ENCODE measurements around the gene MLLT10.

Gene MLLT10

DNA sequence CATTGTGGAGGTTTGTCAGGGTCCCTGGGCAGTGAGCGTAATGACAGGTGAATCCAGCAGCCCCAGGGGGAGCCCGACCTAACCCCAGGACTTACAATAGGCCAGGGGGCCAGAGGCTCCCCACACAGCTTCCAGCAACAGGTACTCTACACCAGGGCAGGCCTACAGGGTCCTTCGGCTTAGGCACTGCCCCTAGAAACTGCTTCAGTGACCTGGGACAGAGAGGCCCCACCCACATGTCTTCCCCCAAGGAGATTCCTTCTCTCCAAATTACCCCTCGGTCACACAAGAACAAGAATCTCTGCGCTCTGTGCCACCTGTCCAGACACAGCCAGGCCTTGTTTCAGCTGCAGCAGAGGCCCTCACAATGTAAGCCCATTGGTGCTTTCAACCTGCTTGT is 32.9 kb upstream of the MLLT10 start:
- DNase-seq = no peak

DNA sequence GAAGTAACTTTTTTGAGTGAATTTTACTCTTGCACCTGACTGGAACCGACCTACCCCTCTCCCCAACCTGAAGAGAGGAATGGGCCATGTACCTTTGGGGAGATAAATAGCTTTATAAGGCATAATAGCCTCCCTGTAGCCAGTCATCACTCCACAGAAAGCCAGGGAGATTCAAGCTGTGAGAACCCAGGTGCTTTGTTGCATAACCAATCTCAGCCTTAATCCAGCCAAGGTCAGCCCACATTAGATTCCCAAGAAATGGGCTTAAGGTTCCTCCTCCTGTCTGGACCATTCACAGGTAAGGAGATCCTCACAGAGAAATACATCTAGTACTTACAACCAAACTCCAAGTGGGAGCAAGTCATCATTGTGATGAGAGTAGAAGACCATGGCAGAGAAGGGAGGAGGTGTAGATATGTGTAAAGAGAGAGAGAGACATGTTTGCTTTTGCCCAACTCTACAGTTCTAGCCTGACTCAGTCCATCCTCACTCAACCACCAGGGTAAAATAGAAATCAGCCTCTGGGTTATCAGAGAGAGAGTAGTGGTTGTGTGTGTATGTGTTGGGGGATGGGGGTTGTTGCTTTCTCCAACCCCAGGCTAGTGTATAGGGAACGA is 32.2 kb upstream of the MLLT10 start:
- no peak for DNase-seq

- DNase-seq = no peak
Observed at GRCh38 chr10:21502348-21502740, 31.7 kb upstream of the MLLT10 start.

DNA sequence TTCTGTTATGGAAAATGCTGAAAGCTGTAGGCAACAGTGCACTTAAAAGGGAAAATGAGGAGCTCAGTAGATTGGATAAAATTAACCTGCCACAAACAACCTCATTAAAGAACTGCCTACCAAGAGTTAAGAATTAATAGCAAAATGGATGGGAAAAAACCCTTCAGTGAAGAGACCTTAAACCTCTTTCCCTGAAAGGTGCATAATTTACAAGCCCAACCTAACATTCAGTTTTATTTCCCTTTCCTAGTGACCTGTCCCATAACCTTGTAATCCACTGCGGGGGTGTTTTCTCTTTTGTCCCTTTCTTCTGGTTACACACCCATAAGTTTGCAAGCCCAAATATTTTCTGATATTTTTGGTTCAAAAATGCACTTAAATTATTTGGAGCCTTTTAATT is 30.5 kb upstream of the MLLT10 start:
- no peak for DNase-seq

DNA sequence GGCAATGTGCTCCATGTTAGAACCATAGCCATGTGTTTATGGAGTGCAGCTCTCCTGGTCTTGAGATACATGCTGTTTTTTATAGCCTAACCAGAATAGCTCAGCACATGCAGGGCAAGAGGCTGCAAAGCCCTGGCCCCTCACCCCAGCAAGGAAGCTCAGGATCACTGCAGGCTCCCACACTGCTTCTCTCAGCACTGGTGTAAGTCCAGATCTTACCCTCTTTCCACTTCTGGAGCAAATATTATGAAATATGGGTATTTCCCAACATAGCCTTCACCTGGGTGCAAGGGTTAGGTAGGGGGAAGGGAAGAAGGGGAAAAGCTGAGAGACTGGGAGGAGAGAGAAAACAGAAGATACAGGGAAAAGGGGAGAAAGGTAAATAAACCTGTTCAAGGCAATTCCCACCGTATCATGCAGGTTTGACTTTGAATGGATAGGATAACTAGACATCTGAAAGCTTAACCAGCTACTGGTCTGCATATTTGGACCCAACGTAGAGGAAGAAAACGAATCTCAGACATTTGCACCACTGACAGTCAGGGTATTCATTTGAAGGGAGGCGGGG is 28.2 kb upstream of the MLLT10 start:
- DNase-seq = no peak

- DNase-seq = no peak
Observed at GRCh38 chr10:21506351-21506750, 27.7 kb upstream of the MLLT10 start.

DNA sequence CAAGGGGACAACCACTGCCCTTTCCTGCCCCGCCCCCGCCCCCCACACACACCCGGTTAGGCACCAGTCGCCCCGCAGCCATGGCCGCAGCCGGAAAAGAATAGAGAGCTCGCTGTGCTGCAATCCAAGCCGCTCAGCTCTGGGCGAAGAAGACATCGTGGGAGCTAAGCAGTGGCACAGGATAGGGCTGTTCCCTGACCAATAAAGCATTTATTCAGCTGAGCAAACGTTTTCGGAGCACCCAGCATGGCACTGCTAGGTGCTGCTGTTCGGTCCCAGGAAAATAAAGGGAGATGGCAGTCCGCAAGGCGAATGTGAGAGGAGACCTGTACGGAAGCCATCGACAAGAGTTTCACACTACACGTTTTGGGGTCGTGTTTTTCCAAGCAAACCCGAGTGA is 26.9 kb upstream of the MLLT10 start:
- no peak for DNase-seq

DNA sequence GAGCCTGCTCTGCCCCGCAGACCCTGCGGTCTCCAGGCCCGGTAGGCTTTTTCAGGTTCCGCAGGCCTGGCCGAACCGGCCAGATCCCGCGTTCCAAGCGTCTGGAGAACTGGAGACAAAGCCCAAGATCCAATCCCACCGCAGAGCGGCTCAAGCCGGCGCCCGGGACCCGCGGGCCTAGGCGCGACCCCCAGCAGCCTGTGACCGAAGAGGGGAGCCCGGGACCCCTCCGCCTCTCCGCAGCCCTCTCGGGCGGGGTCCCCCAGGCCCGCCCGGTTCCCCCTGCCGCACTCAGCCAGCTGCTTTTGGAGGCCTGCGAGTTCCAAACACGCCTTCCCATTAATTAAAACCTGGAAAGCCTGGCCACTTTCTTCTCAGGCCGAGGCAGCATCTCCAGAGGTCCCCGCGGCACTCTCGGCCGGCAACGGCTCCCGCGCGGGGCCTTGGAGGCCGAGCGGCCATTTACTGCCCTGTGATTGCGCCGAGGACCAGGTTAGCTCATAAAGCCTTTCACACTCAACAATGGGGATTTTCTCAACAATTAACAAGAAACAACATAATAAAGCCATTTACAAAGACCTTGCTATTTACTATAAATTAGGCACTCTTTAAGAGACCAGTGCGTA is 25.2 kb upstream of the MLLT10 start:
- peak in 1 of 51 donors; percentile 38 for DNase-seq

GRCh38 chr10:21509341-21510240 is 24.4 kb upstream of the MLLT10 start:
- peak in 12 of 51 donors; percentile 17 to 45 (median 38) for DNase-seq

DNA sequence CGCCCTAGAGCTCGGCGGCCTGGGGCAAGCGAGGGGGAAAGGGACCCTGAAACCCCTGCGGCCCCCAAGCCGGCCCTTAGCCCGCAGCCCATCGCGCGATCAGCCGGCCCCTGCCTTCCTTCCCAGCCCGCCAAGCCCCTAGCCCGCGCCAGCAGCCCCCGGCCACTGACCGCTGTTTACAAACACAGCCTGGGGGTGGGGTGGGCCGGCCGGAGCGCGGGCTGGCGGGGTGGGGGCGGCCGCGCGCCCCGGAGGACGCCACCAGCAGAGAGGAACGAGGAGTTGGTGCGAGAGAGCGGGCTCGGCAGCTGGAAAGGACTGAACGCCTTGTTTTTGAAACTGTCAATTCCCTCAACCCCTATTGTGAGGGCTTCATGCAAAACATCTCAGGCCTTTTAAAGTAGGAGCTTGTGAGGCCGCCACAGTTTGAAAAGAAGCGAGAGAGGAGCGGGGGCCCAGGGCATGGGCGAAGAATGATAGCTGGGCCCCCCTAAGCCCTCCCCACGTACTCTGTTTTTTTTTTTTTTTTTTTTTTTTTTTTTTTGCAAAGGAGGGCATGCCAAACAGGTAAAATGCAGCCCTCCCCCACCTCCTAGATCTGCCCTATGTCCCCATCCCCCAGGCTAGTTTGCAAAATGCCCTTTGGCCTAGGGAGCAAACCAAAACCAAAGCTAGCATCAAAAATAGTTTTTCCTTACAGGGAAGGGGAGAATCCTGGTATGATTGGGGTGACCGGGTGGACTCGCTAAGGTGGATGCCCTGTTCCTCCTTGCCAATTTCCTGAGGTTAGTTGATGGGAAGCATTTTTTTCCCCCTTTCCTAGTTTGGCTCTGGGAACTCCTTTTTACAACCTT is 23.6 kb upstream of the MLLT10 start:
- peak in 16 of 51 donors; percentile 28 to 56 (median 38) for DNase-seq

DNA sequence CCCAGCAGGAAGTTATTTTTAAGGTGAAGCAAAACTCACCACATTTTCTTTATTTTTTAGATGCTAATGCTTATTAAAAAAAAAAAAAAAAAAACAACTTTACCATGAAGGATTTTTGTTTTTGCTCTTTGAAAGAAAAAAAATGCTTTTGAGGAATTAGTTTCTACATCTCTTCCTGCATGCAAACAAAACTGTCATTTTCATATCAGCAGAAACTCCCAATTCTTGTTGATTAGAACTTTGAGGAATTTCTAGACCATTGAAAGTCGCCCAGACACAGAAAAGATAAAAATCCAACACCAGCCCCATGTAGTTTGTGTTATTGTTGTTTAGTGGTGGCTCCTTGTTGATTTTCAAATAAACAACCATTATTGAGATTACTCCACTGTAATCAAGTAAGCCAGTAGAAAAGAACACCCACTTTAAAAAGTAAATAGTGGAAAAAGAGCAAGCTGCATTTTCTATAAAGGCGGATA is 22.9 kb upstream of the MLLT10 start:
- no peak for DNase-seq

DNA sequence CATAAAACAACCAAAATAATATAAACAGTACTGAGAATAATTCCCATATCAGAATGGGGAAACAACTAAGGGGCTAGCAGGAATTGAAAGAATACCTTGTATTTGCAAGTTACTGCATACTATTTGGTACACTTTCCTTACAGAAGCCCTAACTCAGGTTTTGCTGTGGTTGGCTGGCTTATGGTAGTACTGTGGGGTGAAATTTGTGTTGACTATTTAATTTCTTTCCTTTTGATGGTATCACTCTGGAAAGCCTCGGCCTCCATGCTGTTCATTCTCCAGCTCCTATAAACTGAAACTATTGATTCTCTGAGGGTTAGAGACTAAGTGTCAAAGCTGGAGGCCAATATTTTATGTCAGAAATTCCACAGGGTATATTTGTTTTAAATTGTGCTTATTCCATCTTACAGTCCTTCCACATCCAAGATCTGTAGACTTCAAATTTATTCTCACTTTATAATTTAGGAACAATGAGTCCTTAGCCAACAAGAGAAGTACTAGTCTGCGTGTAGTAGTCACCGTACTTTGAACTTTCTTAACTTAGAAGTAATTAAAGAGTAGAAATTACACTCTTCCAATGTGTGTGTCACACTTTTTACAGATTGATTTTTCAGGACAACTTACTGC is 22.0 kb upstream of the MLLT10 start:
- no peak for DNase-seq

DNA sequence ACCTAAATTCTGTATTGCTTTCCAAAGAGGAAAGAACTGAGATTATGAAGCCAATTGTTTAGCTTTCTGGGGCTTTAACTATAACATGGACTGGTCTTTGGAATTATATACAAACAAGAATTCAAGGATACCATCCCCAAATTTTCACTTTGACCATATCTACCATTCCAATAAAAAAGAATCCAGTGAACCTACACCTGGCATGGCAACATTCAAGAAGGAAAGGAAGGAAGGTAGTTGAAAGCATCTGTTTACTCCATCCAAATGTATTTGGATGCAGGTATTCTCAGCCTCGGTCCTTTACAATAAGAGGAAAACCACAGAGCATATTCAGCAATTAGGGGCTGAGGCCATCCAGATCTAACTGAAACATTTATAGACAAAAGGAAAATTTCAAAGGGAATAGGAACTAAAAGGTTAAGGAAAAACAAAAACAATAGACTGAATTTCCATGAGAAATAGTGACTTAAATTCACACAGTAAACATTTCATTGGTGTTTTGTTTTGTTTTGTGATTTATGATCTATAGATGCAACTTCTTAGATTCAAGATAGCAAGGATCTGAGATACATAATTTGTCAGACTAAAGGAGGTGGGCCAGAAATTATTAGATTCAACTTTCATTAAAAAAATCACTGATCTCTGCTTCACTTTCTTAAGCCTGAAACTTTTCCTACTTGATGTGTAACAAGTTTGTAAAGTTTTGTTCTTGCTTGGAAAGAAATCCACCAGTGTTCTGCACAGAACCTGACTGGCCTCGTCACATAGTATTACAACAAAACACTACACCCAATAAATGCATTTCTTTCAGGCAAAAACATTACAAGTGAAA is 21.2 kb upstream of the MLLT10 start:
- no peak for DNase-seq

- no peak for DNase-seq
Observed at GRCh38 chr10:21513405-21513788, 20.6 kb upstream of the MLLT10 start.

GRCh38 chr10:21514129-21514817 is 19.8 kb upstream of the MLLT10 start:
- DNase-seq = no peak

GRCh38 chr10:21514818-21515351 is 19.1 kb upstream of the MLLT10 start:
- DNase-seq = no peak

DNA sequence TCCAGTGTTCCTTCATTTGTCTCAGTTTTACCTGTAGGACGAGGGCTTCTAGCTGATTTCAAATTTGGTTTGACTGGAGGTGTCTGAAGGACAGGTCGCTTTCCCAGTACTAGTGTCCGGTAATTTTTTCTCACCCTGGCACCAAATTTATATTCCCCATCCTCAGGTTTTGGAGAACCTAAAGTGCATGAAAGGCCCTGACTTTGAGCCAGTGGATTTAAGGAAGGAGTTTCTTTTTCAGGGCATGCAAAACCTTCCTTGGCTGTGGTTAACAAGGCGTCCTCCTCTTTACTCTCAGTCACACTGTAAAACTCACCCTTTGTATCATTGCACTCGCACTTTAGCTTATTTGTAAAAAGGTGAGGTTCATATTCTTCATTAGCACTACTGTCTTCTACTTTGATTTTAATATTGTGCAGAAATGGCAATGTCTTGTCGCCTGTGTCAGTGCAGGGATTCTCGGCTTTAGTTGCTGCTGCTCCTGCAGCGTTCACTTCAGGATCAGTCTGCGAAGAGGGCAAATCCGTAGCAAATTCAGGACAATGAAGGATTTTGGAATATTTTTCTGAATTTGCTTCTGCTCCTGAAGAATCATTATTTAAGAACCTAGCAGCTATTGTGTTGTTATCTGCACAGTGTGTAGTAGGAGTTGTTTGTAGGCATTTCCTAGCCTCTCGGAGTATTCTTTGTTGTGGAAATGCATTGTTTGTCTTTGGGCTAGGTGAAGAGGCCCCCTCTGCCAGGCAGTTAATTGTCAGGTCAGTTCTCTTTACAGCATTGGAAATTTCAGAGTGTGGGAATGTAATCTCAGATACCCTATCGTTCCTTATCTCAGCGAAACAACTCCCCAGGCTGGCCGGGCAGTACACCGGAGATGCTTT is 18.4 kb upstream of the MLLT10 start:
- DNase-seq = peak in 1 of 51 donors; percentile 56

Data from hypothalamus (tissue), 51 donors.